Fibroblast of lung (primary cell): ENCODE data around the gene HCN3. TPM values are rescaled to one million over a fixed set of nuclear protein-coding genes. Genes with fewer than 3 reads are reported as not detected.

Source experiments
- DNase-seq, 2 donors: peaks; one replicate each; pipeline versions ENCODE4 v3.0.0 to v3.0.0-alpha.2; 2010; ENCODE audit warnings: low read depth in 2 of 2
- H2AFZ ChIP-seq: 2 replicates; pipeline ENCODE4 v1.5.1; 2012; ENCODE audit warnings: low read length, control low read depth, inconsistent platforms
- H3K27ac ChIP-seq: 2 replicates; pipeline ENCODE4 v1.5.1; 2011; ENCODE audit warnings: low read length, control low read depth; ENCODE audit not compliant: insufficient read depth
- H3K27me3 ChIP-seq: 2 replicates; pipeline ENCODE4 v1.5.1; 2011; ENCODE audit warnings: mild to moderate bottlenecking, low read length; ENCODE audit not compliant: control insufficient read depth, insufficient read depth
- H3K36me3 ChIP-seq: 2 replicates; pipeline ENCODE4 v1.5.1; 2011; ENCODE audit warnings: low read length; ENCODE audit not compliant: control insufficient read depth, insufficient read depth
- H3K4me1 ChIP-seq: 2 replicates; pipeline ENCODE4 v1.5.1; 2011; ENCODE audit warnings: low read length; ENCODE audit not compliant: control insufficient read depth, insufficient read depth; ENCODE audit errors: extremely low read depth
- H3K4me2 ChIP-seq: 2 replicates; pipeline ENCODE4 v1.5.1; 2011; ENCODE audit warnings: low read length, control low read depth; ENCODE audit not compliant: insufficient read depth; ENCODE audit errors: extremely low read depth
- H3K4me3 ChIP-seq, 4 experiments: fragments of 200-600 bp in 1 of 4; sonication (generic) in 1 of 4; replicated peaks in 1 of 4; 2 replicates each; pipeline ENCODE4 v1.5.1; 2011 to 2016; ENCODE audit warnings: low read length in 4 of 4, low read depth in 3 of 4, mild to moderate bottlenecking in 3 of 4, control low read depth in 2 of 4, inconsistent platforms in 1 of 4, mixed read lengths in 1 of 4; ENCODE audit not compliant: insufficient read depth in 1 of 4; ENCODE audit errors: control extremely low read depth in 1 of 4
- H3K79me2 ChIP-seq: 2 replicates; pipeline ENCODE4 v1.5.1; 2012; ENCODE audit warnings: mild to moderate bottlenecking, low read length, inconsistent platforms; ENCODE audit not compliant: control insufficient read depth, insufficient read depth
- H3K9ac ChIP-seq: 2 replicates; pipeline ENCODE4 v1.5.1; 2011; ENCODE audit warnings: mild to moderate bottlenecking, low read length, control low read depth; ENCODE audit not compliant: insufficient read depth
- H3K9me3 ChIP-seq: 2 replicates; pipeline ENCODE4 v1.5.1; 2012; ENCODE audit warnings: low read depth, low read length; ENCODE audit not compliant: control insufficient read depth, insufficient read depth
- H4K20me1 ChIP-seq: 2 replicates; pipeline ENCODE4 v1.5.1; 2011; ENCODE audit warnings: low read length; ENCODE audit not compliant: control insufficient read depth, insufficient read depth; ENCODE audit errors: extremely low read depth
- CTCF ChIP-seq, 2 donors: IDR thresholded peaks in 1 of 2; conservative IDR thresholded peaks in 1 of 2; 1 replicate in 1 of 2; 2 replicates in 1 of 2; pipeline ENCODE4 v1.5.1; 2011 to 2012; ENCODE audit warnings: low read length in 2 of 2, control low read depth in 1 of 2, inconsistent platforms in 1 of 2, low read depth in 1 of 2, mild to moderate bottlenecking in 1 of 2
- EZH2 ChIP-seq: IDR thresholded peaks from 2 replicates; pipeline ENCODE4 v1.5.1; 2012; ENCODE audit warnings: low read length, control low read depth, mild to moderate bottlenecking; ENCODE audit errors: missing control alignments
- polyA plus RNA-seq, 2 donors: library from polyadenylated mRNA; depleted of rRNA in 1 of 2; stranded (reverse) in 1 of 2; unstranded in 1 of 2; fragments of >200 nt; gene quantifications; 2 replicates each; pipeline ENCODE4 v1.2.1, GENCODE V29; 2011 to 2012; ENCODE audit warnings: missing spikeins in 1 of 2
- total RNA-seq: library from RNA; depleted of rRNA; stranded (reverse); fragments of >200 nt; gene quantifications from 2 replicates; pipeline ENCODE4 v1.2.1, GENCODE V29; 2014

HCN3 gene
- total and polyA plus RNA-seq, 2 donors (not counting 1 experiment from before 2014, with no cell fraction given): 0.86 to 0.99 TPM

DNA sequence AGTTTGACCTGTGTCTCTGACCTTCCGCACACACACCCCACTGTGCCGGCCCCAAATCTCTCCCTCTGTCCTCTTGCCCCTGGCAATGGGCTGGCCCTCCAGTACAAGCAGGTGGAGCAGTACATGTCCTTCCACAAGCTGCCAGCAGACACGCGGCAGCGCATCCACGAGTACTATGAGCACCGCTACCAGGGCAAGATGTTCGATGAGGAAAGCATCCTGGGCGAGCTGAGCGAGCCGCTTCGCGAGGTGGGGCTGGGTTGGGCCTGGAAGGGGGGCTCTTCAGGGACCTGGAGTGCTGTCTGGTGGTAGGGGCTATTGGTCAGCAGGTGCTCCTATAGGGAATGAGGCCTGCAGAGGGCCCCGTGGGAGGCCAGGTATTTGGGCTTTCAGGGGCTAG lies 7.8 kb downstream of the HCN3 start:
- H3K9me3 ChIP-seq: no peaks in the 10 kb centered on the region
- DNase-seq: no peak

GRCh38 chr1:155285631-155286044 lies 8.4 kb downstream of the HCN3 start:
- H4K20me1 ChIP-seq: no peaks in the 10 kb centered on the region
- H3K9me3 ChIP-seq: no peaks in the 10 kb centered on the region

More for the DNA sequence above, 7.8 kb downstream of the HCN3 start:
- Histone ChIP-seq H3K79me2 (no peaks in the 10 kb centered on the region), H3K36me3 (no peaks in the 10 kb centered on the region), H4K20me1 (no peaks in the 10 kb centered on the region), H3K27me3 (no peaks in the 10 kb centered on the region), H3K4me2 (no peak overlapping the region), H3K4me3 (no peak overlapping the region), H3K4me1 (no peaks in the 10 kb centered on the region), H3K9ac (no peak overlapping the region), H2AFZ (no peak overlapping the region), H3K27ac (no peak overlapping the region)
- TF ChIP-seq CTCF (conservative IDR thresholded peaks at IDR 0.05 in 1 of 2, IDR thresholded peaks at IDR 0.05 in 1 of 2; ENCODE audit: low read depth in 1 of 2, low read length in 2 of 2): no peak
- no peak for TF ChIP-seq EZH2

DNA sequence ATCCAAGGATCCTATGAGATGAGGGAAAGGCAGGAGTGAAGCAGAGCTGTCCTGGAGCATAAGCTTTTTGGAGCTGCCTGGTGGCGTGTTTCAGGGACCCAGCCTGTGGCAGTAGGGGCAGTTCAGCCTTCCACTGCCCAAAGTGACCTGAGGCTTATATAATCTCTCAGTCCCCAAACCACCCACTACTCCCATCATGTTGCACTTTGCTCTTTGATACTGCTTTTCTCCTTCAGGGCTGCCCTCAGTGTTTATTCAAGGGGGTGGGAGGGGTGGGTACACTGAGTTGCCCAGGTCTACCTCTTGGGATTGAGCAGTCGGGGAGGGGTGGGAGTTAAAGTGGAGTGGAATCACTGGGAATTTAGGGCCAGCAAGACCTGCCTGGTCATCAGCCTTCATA lies 9.3 kb downstream of the HCN3 start:
- Histone ChIP-seq H3K79me2 (no peaks in the 10 kb centered on the region), H3K36me3 (no peaks in the 10 kb centered on the region), H3K9me3 (no peaks in the 10 kb centered on the region), H3K4me2 (no peak overlapping the region), H3K27me3 (no peaks in the 10 kb centered on the region), H3K9ac (no peak overlapping the region), H3K4me1 (no peaks in the 10 kb centered on the region), H2AFZ (no peak overlapping the region), H3K4me3 (no peak overlapping the region), H3K27ac (no peak overlapping the region), H4K20me1 (no peaks in the 10 kb centered on the region)
- no peak for TF ChIP-seq CTCF (conservative IDR thresholded peaks at IDR 0.05 in 1 of 2, IDR thresholded peaks at IDR 0.05 in 1 of 2; ENCODE audit: low read depth in 1 of 2, low read length in 2 of 2)
- TF ChIP-seq EZH2: no peak
- no peak for DNase-seq

More at GRCh38 chr1:155285631-155286044, 8.4 kb downstream of the HCN3 start:
- no peak overlapping the region for H3K27ac ChIP-seq
- no peak for DNase-seq
- no peaks in the 10 kb centered on the region for H3K27me3 ChIP-seq
- H3K4me2 ChIP-seq: no peak overlapping the region
- no peak overlapping the region for H3K4me3 ChIP-seq
- no peaks in the 10 kb centered on the region for H3K36me3 ChIP-seq
- H3K4me1 ChIP-seq: no peaks in the 10 kb centered on the region
- no peak overlapping the region for H2AFZ ChIP-seq
- no peak for TF ChIP-seq CTCF (conservative IDR thresholded peaks at IDR 0.05 in 1 of 2, IDR thresholded peaks at IDR 0.05 in 1 of 2; ENCODE audit: low read depth in 1 of 2, low read length in 2 of 2)
- TF ChIP-seq EZH2: no peak
- H3K79me2 ChIP-seq: no peaks in the 10 kb centered on the region
- H3K9ac ChIP-seq: no peak overlapping the region
